ENCODE results near the gene TBCC.
A peak's percentile ranks its signal among the peaks of the same experiment; 100 is the strongest.

TBCC gene

DNA sequence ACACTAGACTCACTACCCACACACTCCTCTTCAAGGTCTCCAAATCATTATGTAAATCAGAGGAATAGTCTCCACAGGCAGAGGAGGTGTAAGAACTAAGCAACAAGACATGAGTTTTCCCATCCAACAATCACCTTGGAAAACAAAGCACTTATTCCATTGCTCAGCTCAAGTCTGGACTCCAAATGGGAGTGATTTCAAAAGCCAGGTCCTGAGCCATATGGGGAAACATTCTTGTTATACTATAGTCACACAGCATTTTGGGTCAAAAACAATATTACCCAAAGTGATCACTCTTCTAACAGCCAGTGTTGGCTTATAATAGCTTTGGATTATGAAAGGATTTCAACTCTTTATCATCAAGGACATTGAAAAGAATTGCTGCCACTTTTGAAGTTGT lies 19.9 kb downstream of the TBCC start:
- Histone ChIP-seq H3K36me3 (ENCODE audit: control insufficient read depth, insufficient read depth, low read length) (no peaks in the 10 kb centered on the region), H3K9me3 (ENCODE audit: control insufficient read depth, insufficient read depth, low read length) (no peaks in the 10 kb centered on the region), H3K4me3 (ENCODE audit: low read depth, low read length) (no peak overlapping the region), H3K9ac (ENCODE audit: low read depth, low read length) (peak overlapping the region; percentile 18), H3K27me3 (ENCODE audit: control insufficient read depth, insufficient read depth, low read length) (no peaks in the 10 kb centered on the region), H3K4me1 (ENCODE audit: control insufficient read depth, insufficient read depth, low read length) (peaks cover 7% of the 10 kb centered on the region)

DNA sequence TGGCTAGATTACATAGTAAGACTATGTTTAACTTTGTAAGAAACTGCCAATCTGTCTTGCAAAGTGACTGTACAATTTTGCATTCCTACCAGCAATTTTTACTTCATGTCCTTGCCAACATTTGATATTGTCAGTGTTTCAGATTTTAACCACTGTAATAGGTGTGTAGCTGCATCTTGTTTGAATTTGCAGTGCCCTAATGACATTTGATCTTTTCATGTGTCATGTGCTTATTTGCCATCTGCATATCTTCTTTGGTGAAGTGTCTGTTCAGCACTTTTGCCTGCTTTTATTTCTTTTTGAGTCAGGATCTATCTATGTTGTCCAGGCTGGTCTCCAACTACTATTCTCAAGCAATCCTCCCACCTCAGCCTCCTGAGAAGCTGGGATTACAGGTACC lies 21.1 kb downstream of the TBCC start:
- Histone ChIP-seq H3K27me3 (ENCODE audit: control insufficient read depth, insufficient read depth, low read length) (no peaks in the 10 kb centered on the region), H3K9ac (ENCODE audit: low read depth, low read length) (no peak overlapping the region), H3K9me3 (ENCODE audit: control insufficient read depth, insufficient read depth, low read length) (no peaks in the 10 kb centered on the region), H3K36me3 (ENCODE audit: control insufficient read depth, insufficient read depth, low read length) (no peaks in the 10 kb centered on the region), H3K4me3 (ENCODE audit: low read depth, low read length) (no peak overlapping the region), H3K4me1 (ENCODE audit: control insufficient read depth, insufficient read depth, low read length) (peaks cover 7% of the 10 kb centered on the region)

DNA sequence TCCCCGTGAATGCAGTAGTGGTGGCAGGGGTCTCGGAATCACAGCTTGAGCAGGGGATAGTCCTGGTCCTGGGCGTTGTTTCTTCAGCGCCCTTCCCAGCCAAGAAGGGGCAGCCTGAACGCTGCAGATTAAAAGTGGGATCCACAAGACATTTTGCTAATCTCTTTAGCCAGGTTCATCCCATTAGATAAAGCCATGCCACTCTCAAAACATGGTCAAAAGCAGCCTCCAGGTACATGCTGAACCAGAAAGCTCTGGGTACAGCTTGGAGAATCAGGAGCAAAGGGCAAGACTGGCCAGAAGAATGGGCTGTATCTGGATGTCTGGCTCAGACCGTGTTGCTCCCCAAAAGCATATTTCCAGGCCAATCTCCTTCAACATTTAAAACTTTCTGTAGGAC lies 23.4 kb downstream of the TBCC start, which contains the start of gene PRPH2:
Gene PRPH2 (minus strand): TSS at position 101 of the 400 bp plus-strand sequence. CDS start 263 bp downstream, outside the sequence.
- H3K9ac ChIP-seq (ENCODE audit: low read depth, low read length) = no peak within 1 kb of the TSS

DNA sequence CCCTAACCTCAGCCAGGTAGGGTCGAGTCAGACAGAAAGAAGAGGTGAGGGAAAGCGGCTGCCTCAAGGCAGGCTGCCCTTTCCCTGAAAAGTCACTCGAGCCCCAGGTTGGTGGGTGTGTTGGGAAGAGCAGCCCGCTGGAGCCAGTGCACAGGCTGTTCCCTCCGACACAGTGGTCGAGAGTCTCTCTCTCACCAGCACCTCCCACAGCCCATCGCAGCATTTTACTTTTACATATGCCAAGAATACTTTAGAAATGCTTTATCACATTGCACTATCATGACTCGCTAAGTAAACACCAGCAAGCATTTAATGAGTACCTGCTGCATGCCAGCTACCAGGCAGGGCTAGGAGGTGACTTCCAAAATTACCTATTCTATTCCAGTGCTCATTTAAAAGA lies 25.2 kb downstream of the TBCC start:
- H3K36me3 ChIP-seq (ENCODE audit: control insufficient read depth, insufficient read depth, low read length) = no peaks in the 10 kb centered on the region
- no peaks in the 10 kb centered on the region for H3K27me3 ChIP-seq (ENCODE audit: control insufficient read depth, insufficient read depth, low read length)
- H3K4me3 ChIP-seq (ENCODE audit: low read depth, low read length) = no peak overlapping the region
- H3K9ac ChIP-seq (ENCODE audit: low read depth, low read length) = no peak overlapping the region
- no peaks in the 10 kb centered on the region for H3K9me3 ChIP-seq (ENCODE audit: control insufficient read depth, insufficient read depth, low read length)
- H3K4me1 ChIP-seq (ENCODE audit: control insufficient read depth, insufficient read depth, low read length) = no peaks in the 10 kb centered on the region

More for the DNA sequence above, 23.4 kb downstream of the TBCC start, which contains the start of gene PRPH2:
- no peaks in the 10 kb centered on the region for H3K9me3 ChIP-seq (ENCODE audit: control insufficient read depth, insufficient read depth, low read length)
- H3K4me3 ChIP-seq (ENCODE audit: low read depth, low read length) = no peak within 1 kb of the TSS
- no peaks in the 10 kb centered on the region for H3K27me3 ChIP-seq (ENCODE audit: control insufficient read depth, insufficient read depth, low read length)
- no peaks in the 10 kb centered on the region for H3K36me3 ChIP-seq (ENCODE audit: control insufficient read depth, insufficient read depth, low read length)
- H3K4me1 ChIP-seq (ENCODE audit: control insufficient read depth, insufficient read depth, low read length) = peaks cover 7% of the 10 kb centered on the region

DNA sequence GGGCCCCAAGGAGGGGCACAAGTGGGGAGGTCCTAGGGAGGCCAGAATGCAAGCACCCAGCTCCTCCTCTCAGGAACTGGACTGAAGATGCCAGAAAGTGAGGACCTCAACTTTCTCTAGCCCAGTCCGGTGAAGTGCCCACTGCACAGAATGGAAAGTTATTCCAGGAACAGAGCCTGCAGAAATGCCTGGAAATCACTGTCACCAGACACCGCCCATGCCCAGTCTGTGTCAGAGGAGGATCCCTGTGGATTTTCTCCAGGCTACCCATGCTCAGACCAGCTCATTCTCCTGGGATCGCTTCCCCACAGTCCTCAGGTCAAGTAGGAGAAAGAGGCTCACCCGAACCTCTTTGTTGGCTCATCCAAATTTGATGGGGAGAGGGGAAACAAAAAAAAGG lies 30.0 kb downstream of the TBCC start:
- no peaks in the 10 kb centered on the region for H3K36me3 ChIP-seq (ENCODE audit: control insufficient read depth, insufficient read depth, low read length)
- H3K4me3 ChIP-seq (ENCODE audit: low read depth, low read length) = no peak overlapping the region
- H3K9me3 ChIP-seq (ENCODE audit: control insufficient read depth, insufficient read depth, low read length) = no peaks in the 10 kb centered on the region
- no peak overlapping the region for H3K9ac ChIP-seq (ENCODE audit: low read depth, low read length)
- H3K27me3 ChIP-seq (ENCODE audit: control insufficient read depth, insufficient read depth, low read length) = no peaks in the 10 kb centered on the region
- H3K4me1 ChIP-seq (ENCODE audit: control insufficient read depth, insufficient read depth, low read length) = peaks cover under 1% of the 10 kb centered on the region

DNA sequence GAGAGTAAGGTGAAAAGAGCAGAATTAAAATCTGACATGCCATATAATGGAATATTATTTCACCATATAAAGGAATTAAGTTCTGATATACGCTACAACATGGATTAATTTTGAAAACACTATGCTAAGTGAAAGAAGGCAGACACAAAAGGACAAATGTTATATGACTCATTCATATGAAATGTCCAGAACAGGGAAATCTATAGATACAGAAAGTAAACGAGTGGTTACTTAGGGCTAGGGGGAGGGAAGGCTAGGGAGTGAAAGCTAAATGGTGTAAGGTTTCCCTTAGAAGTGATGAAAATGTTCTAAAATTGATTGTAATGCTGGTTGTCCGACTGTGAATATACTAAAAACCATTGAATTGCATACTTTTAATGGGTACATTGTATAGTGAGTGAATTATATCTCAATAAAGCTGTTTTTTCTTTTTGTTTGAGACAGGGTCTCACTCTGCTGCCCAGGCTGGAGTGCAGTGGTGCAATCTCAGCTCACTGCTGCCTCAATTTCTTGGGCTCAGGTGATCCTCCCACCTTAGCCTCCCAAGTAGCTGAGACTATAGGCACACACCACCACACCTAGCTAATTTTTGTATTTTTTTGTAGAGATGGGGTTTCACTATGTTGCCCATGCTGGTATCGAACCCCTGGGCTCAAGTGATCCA lies 31.7 kb downstream of the TBCC start:
- H3K9me3 ChIP-seq (ENCODE audit: control insufficient read depth, insufficient read depth, low read length) = no peaks in the 10 kb centered on the region
- H3K4me3 ChIP-seq (ENCODE audit: low read depth, low read length) = no peak overlapping the region
- peaks cover 9% of the 10 kb centered on the region for H3K4me1 ChIP-seq (ENCODE audit: control insufficient read depth, insufficient read depth, low read length)
- H3K36me3 ChIP-seq (ENCODE audit: control insufficient read depth, insufficient read depth, low read length) = no peaks in the 10 kb centered on the region
- no peaks in the 10 kb centered on the region for H3K27me3 ChIP-seq (ENCODE audit: control insufficient read depth, insufficient read depth, low read length)
- H3K9ac ChIP-seq (ENCODE audit: low read depth, low read length) = no peak overlapping the region

DNA sequence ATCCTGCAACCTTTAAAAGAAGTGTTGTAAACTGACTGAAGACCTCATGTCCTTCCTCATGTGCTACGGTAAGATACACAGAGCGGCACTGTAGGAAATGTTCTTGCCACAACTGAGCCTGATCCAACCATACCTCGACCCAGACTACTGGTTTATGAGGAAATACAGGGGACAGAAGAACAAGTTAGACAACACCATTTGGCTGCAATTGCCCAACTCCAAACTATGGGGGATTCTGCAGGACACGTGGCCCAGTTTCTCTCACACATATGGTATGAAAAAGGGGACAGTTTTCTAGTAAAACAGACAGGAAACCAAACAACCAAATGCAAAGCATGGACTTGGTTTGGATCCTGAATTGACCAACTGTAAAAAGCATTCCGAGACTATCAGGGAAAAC lies 34.0 kb downstream of the TBCC start:
- no peak overlapping the region for H3K9ac ChIP-seq (ENCODE audit: low read depth, low read length)
- H3K36me3 ChIP-seq (ENCODE audit: control insufficient read depth, insufficient read depth, low read length) = no peaks in the 10 kb centered on the region
- H3K9me3 ChIP-seq (ENCODE audit: control insufficient read depth, insufficient read depth, low read length) = no peaks in the 10 kb centered on the region
- H3K4me1 ChIP-seq (ENCODE audit: control insufficient read depth, insufficient read depth, low read length) = peaks cover 9% of the 10 kb centered on the region
- no peaks in the 10 kb centered on the region for H3K27me3 ChIP-seq (ENCODE audit: control insufficient read depth, insufficient read depth, low read length)
- H3K4me3 ChIP-seq (ENCODE audit: low read depth, low read length) = no peak overlapping the region

DNA sequence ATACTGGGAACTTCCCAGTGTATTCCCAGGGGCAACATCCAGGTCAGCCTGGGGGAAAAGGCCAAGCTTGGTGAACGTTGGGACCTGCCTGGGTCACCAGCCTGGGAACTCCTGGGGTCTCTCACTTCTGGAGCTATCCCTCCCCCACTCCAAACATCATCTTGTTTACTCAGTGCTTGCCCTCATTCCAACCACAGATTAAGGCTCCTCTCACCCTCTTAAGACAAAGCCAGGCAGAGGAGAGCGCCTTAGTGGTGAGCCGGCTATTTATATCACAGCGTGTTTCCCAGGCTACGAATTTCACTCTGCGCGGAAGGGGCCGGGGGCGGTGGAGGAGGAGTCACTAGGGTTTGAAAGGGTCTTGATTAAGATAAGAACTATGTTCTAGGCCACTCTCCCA lies 35.6 kb downstream of the TBCC start:
- no peaks in the 10 kb centered on the region for H3K27me3 ChIP-seq (ENCODE audit: control insufficient read depth, insufficient read depth, low read length)
- H3K4me3 ChIP-seq (ENCODE audit: low read depth, low read length) = no peak overlapping the region

DNA sequence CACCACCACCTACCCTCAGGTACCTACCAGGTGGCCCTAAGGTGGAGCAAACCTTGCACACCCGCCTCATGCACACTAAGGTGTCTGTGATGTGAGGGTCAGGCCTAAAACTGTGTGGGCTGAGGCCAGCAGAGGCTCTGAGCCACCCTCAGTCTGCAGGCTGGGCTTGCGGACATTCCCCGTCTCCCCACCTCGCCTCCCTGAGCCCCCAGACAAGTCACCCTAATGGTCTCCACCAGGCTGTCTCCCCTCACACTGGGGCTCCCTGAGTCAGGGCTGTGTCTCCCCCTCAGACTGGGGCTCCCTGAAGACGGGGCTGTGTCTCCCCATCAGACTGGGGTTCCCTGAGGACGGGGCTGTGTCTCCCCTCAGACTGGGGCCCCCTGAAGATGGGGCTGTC lies 36.0 kb downstream of the TBCC start:
- Histone ChIP-seq H3K9me3 (ENCODE audit: control insufficient read depth, insufficient read depth, low read length) (no peaks in the 10 kb centered on the region), H3K27me3 (ENCODE audit: control insufficient read depth, insufficient read depth, low read length) (no peaks in the 10 kb centered on the region), H3K4me1 (ENCODE audit: control insufficient read depth, insufficient read depth, low read length) (peaks cover 9% of the 10 kb centered on the region), H3K4me3 (ENCODE audit: low read depth, low read length) (no peak overlapping the region), H3K36me3 (ENCODE audit: control insufficient read depth, insufficient read depth, low read length) (no peaks in the 10 kb centered on the region), H3K9ac (ENCODE audit: low read depth, low read length) (no peak overlapping the region)

More for the DNA sequence above, 35.6 kb downstream of the TBCC start:
- peaks cover 9% of the 10 kb centered on the region for H3K4me1 ChIP-seq (ENCODE audit: control insufficient read depth, insufficient read depth, low read length)
- no peaks in the 10 kb centered on the region for H3K36me3 ChIP-seq (ENCODE audit: control insufficient read depth, insufficient read depth, low read length)
- H3K9ac ChIP-seq (ENCODE audit: low read depth, low read length) = no peak overlapping the region
- H3K9me3 ChIP-seq (ENCODE audit: control insufficient read depth, insufficient read depth, low read length) = no peaks in the 10 kb centered on the region

DNA sequence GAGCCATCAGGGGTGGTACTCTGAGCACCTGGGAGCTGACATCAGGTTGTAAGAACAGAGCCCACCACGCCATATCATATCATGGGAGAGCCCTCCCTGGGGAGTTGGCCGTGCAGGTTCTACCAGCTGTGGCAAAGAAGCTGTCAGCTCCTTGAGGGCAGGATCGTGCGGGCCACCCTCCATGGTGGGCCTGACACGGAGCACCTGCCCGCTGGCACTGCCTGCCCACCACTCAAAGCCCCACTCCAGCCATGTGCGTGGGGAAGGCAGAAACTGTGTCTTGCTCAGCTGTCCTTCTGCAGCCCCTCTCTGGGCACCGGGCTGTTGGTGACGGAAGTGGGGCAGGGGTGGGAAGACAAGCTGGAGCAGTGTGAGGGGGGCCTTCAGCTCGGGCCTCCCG lies 37.8 kb downstream of the TBCC start:
- Histone ChIP-seq H3K4me3 (ENCODE audit: low read depth, low read length) (no peak overlapping the region), H3K9ac (ENCODE audit: low read depth, low read length) (no peak overlapping the region), H3K36me3 (ENCODE audit: control insufficient read depth, insufficient read depth, low read length) (no peaks in the 10 kb centered on the region), H3K27me3 (ENCODE audit: control insufficient read depth, insufficient read depth, low read length) (no peaks in the 10 kb centered on the region), H3K9me3 (ENCODE audit: control insufficient read depth, insufficient read depth, low read length) (no peaks in the 10 kb centered on the region), H3K4me1 (ENCODE audit: control insufficient read depth, insufficient read depth, low read length) (peaks cover 9% of the 10 kb centered on the region)

DNA sequence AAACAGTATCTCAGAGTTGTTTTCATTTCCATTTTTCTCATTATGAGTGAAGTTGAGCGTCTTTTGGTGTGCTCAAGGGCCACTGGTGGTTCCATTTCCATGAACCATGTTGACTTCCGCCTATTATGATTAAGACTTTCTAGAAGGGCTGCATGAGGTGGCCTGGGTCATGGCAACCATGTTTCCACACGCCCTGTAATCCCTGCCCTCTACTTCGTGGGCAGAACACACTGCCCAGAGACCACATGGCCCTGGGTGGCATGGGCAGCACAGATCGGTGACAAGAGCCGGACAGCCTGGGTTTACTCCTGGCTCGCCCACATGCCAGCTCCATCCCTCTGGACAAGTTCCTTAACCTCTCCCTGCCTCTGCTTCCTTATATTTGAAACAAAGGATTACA lies 38.3 kb downstream of the TBCC start:
- H3K4me3 ChIP-seq (ENCODE audit: low read depth, low read length) = no peak overlapping the region
- no peaks in the 10 kb centered on the region for H3K27me3 ChIP-seq (ENCODE audit: control insufficient read depth, insufficient read depth, low read length)
- no peaks in the 10 kb centered on the region for H3K36me3 ChIP-seq (ENCODE audit: control insufficient read depth, insufficient read depth, low read length)
- peaks cover 9% of the 10 kb centered on the region for H3K4me1 ChIP-seq (ENCODE audit: control insufficient read depth, insufficient read depth, low read length)
- H3K9me3 ChIP-seq (ENCODE audit: control insufficient read depth, insufficient read depth, low read length) = no peaks in the 10 kb centered on the region
- no peak overlapping the region for H3K9ac ChIP-seq (ENCODE audit: low read depth, low read length)

DNA sequence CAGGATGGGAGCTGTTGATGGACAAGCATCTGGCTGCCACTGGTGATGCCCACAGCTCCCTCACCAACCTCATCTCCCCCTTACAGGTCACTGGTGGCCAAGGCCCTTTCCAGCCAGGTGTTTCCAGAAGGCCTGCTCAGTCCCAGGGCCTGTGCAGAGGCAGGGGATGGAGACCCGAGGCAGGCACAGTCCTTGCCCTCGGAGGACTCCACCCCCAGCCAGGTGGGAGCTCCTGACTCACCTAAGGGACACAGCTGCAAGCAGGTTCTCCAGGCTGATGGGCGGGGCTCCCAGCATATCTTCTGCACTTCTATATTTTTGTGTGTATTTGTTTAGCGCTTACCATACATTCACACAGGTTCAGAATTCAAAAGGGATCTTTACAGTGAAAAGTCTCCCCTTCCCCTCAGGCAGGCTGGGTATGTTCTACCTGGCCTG lies 40.9 kb downstream of the TBCC start:
- no peaks in the 10 kb centered on the region for H3K36me3 ChIP-seq (ENCODE audit: control insufficient read depth, insufficient read depth, low read length)
- no peak overlapping the region for H3K9ac ChIP-seq (ENCODE audit: low read depth, low read length)
- no peaks in the 10 kb centered on the region for H3K27me3 ChIP-seq (ENCODE audit: control insufficient read depth, insufficient read depth, low read length)
- no peak overlapping the region for H3K4me3 ChIP-seq (ENCODE audit: low read depth, low read length)
- no peaks in the 10 kb centered on the region for H3K9me3 ChIP-seq (ENCODE audit: control insufficient read depth, insufficient read depth, low read length)
- H3K4me1 ChIP-seq (ENCODE audit: control insufficient read depth, insufficient read depth, low read length) = peaks cover under 1% of the 10 kb centered on the region
